Heart right ventricle (tissue), 16 donors: ENCODE data around the gene FBXO36. TPM values are rescaled to one million over a fixed set of nuclear protein-coding genes. Genes with fewer than 3 reads are reported as not detected.

Source experiments
- ATAC-seq, 8 donors: fragments of 200-7000 bp; cut with Tn5 transposase; one replicate each; pipeline ENCODE4 v1.9.1; 2020; ENCODE audit warnings: mild to moderate bottlenecking in 8 of 8, moderate library complexity in 8 of 8, moderate number of reproducible peaks in 1 of 8
- DNase-seq, 2 donors: peaks; one replicate each; pipeline ENCODE4 v3.0.0-alpha.2; 2020
- H3K27ac ChIP-seq, 10 donors: fragments of 200-600 bp; sonication (generic) in 2 of 10; one replicate each; pipeline versions ENCODE4 v1.5.0 to v1.8.0; 2020 to 2022; ENCODE audit warnings: mild to moderate bottlenecking in 3 of 10
- H3K27me3 ChIP-seq, 7 donors: fragments of 200-600 bp; one replicate each; pipeline ENCODE4 v1.8.0; 2021 to 2022; ENCODE audit warnings: mild to moderate bottlenecking in 2 of 7
- H3K36me3 ChIP-seq, 9 donors: fragments of 200-600 bp; sonication (generic) in 1 of 9; one replicate each; pipeline versions ENCODE4 v1.5.0 to v1.8.0; 2020 to 2022; ENCODE audit warnings: mild to moderate bottlenecking in 2 of 9
- H3K4me1 ChIP-seq, 9 donors: fragments of 200-600 bp; sonication (generic) in 1 of 9; one replicate each; pipeline versions ENCODE4 v1.5.0 to v1.8.0; 2020 to 2022; ENCODE audit warnings: mild to moderate bottlenecking in 4 of 9
- H3K4me3 ChIP-seq, 10 donors: fragments of 200-600 bp; sonication (generic) in 2 of 10; one replicate each; pipeline versions ENCODE4 v1.5.0 to v1.8.0; 2020 to 2022; ENCODE audit warnings: mild to moderate bottlenecking in 7 of 10, moderate library complexity in 2 of 10
- H3K9me3 ChIP-seq, 11 donors: fragments of 200-600 bp in 10 of 11; sonication (generic) in 2 of 11; one replicate each; pipeline versions ENCODE4 v1.5.0 to v1.8.0; 2013 to 2022; ENCODE audit warnings: mild to moderate bottlenecking in 2 of 11, control low read depth in 1 of 11, moderate library complexity in 1 of 11
- CTCF ChIP-seq, 9 donors: fragments of 200-600 bp; sonication (generic) in 2 of 9; IDR thresholded peaks; one replicate each; pipeline versions ENCODE4 v1.5.0 to v1.8.0; 2021 to 2022; ENCODE audit warnings: antibody characterized with exemption in 9 of 9, mild to moderate bottlenecking in 5 of 9, moderate library complexity in 1 of 9
- WGBS, 2 donors: extraction: QIAGEN DNeasy Blood & Tissue Kit; methylation state at CpG; one replicate each; pipeline ENCODE4 v1.1.7; 2013; ENCODE audit warnings: inconsistent platforms in 1 of 2; 5-methylcytosine and 5-hydroxymethylcytosine counted together
- intact Hi-C, 10 donors: fragments of 100-400 bp; cut with DNase I; formaldehyde crosslinking; loops; one replicate each; pipeline versions ENCODE4 v1.11.1 to v1.14.2; 2022
- polyA plus RNA-seq, 2 donors: library from polyadenylated mRNA; stranded (reverse); fragments of 200-250 nt; gene quantifications; one replicate each; pipeline ENCODE4 v1.2.3, GENCODE V29; 2013
- total RNA-seq, 10 donors: library from RNA; stranded (reverse); fragmentation: NEBNext Ultra II Directional in 3 of 10; extraction: Animal tissue kit (Norgen Biotek cat#: 25700) in 3 of 10; gene quantifications; one replicate each; pipeline versions ENCODE4 v1.2.1 to v1.2.4, GENCODE V29; 2021 to 2023
- donor health status: Arrhythmogenic right ventricular cardiomyopathy.
- donor health status: ischemic (EF 13 %, LVEDD 7.1; RV severe dilation, severe dysfunction).
- donor health status: healthy with polysubstance abuse.
- donor health status: DM: no; HTN: yes; CAD: no.
- donor health status: DM: no; HTN: no; CAD: no.
- donor health status: ischemic (EF 25% LVEDD 6.9; RV normal size, moderate dysfunction).
- donor health status: ischemic (EF 25% LVEDD 5.7; RV mildly dilated, moderate dysfunction).
- donor health status: healthy.
- donor health status: DM: yes; HTN: yes; CAD: no.
- donor health status: Ischemic cardiomyopathy.
- donor health status: ischemic (EF 35%, LVEDD 5.7; RV mildly dilated, moderate dysfunction).
- donor health status: nonischemic (EF 11% LVEDD 7.7; RV severe dilation, severe dysfunction).
- donor health status: DM: yes; HTN: yes; CAD: no.
- donor health status: PGD.
- donor health status: ischemic (EF 29% LVEDD 5.4; RV normal size, mild dysfunction).
- donor health status: nonischemic (EF 23%, LVEDD 6.1; RV moderate dilation, normal function).

FBXO36 gene
- total and polyA plus RNA-seq, 12 donors = 0.15 to 1.4 (median 1.2) TPM

- no peak for TF ChIP-seq CTCF (IDR thresholded peaks at IDR 0.05)
- no peaks in the 10 kb centered on the region for H3K27me3 ChIP-seq
- ATAC-seq (no peak), DNase-seq (no peak)
- 85 to 93% methylated on average over 1 of the region's 1 CpG for WGBS, 2 donors
- no peak overlapping the region for H3K4me3 ChIP-seq
- intact Hi-C loops = no loop called here
- no peak overlapping the region for H3K27ac ChIP-seq
- H3K4me1 ChIP-seq = peaks cover 4 to 64% (median 28%) of the 10 kb centered on the region in 9 donors
- H3K36me3 ChIP-seq = peaks cover 0 to 26% (median 0%) of the 10 kb centered on the region in 9 donors
- H3K9me3 ChIP-seq = no peaks in the 10 kb centered on the region
These were observed 34.9 kb upstream of the FBXO36 start for GRCh38 chr2:229887441-229887840.

GRCh38 chr2:229888031-229888430 is 34.3 kb upstream of the FBXO36 start:
- Histone ChIP-seq H3K4me3 (no peak overlapping the region), H3K27me3 (no peaks in the 10 kb centered on the region), H3K27ac (no peak overlapping the region), H3K9me3 (no peaks in the 10 kb centered on the region), H3K36me3 (peaks cover 0 to 26% (median 0%) of the 10 kb centered on the region in 9 donors), H3K4me1 (peaks cover 4 to 58% (median 32%) of the 10 kb centered on the region in 9 donors)
- intact Hi-C loops = no loop called here
- WGBS, 2 donors = 100% methylated on average over 1 of the region's 1 CpG
- DNase-seq (no peak), ATAC-seq (no peak)
- TF ChIP-seq CTCF (IDR thresholded peaks at IDR 0.05) = no peak

- TF ChIP-seq CTCF (IDR thresholded peaks at IDR 0.05) = no peak
- H3K36me3 ChIP-seq = peaks cover 0 to 26% (median 0%) of the 10 kb centered on the region in 9 donors
- H3K27ac ChIP-seq = no peak overlapping the region
- intact Hi-C loops = no loop called here
- no peaks in the 10 kb centered on the region for H3K9me3 ChIP-seq
- no peak overlapping the region for H3K4me3 ChIP-seq
- H3K4me1 ChIP-seq = peaks cover 4 to 59% (median 32%) of the 10 kb centered on the region in 9 donors
- whole genome bisulfite sequencing, 2 donors = 88 to 94% methylated on average over 2 of the region's 2 CpGs
- DNase-seq = no peak
- no peaks in the 10 kb centered on the region for H3K27me3 ChIP-seq
- ATAC-seq = no peak
These were observed 33.3 kb upstream of the FBXO36 start for GRCh38 chr2:229889023-229889422.

- H3K27ac ChIP-seq = no peak overlapping the region
- H3K9me3 ChIP-seq = no peaks in the 10 kb centered on the region
- no peak overlapping the region for H3K4me3 ChIP-seq
- intact Hi-C loops = no loop called here
- 48 to 59% methylated on average over 1 of the region's 1 CpG for WGBS, 2 donors
- no peak for TF ChIP-seq CTCF (IDR thresholded peaks at IDR 0.05)
- H3K36me3 ChIP-seq = peaks cover 0 to 21% (median 0%) of the 10 kb centered on the region in 9 donors
- peaks cover 0 to 52% (median 27%) of the 10 kb centered on the region in 9 donors for H3K4me1 ChIP-seq
- DNase-seq = no peak
- H3K27me3 ChIP-seq = no peaks in the 10 kb centered on the region
- ATAC-seq = no peak
These were observed 25.4 kb upstream of the FBXO36 start for GRCh38 chr2:229896857-229897256.
